ENCODE results near the gene PFN4. TPM values are rescaled to one million over a fixed set of nuclear protein-coding genes. Genes with fewer than 3 reads are reported as not detected.

Gene PFN4
- total and polyA plus RNA-seq, 2 of the 4 experiments (the other 2 are of a cell fraction): 0.36 to 0.48 TPM

DNA sequence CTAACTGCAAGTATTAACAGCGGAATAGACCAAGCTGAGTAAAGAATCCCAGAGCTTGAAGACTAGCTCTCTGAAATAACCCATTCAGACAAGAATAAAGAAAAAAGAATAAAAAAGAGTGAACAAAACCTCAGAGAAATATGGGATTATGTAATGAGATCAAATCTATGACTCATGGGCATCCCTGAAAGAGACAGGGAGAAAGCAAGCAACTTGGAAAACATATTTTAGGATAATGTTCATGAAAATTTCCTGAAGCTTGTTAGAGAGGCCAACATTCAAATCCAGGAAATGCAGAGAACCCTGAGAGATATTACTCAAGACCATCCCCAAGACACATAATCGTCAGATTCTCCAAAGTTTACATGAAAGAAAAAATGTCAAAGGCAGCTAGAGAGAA lies 17.3 kb downstream of the PFN4 start:
- H3K4me1 ChIP-seq (ENCODE audit: control insufficient read depth, insufficient read depth, low read length): no peaks in the 10 kb centered on the region
- H3K14ac ChIP-seq (replicated peaks; ENCODE audit: low read depth, low read length): no peak overlapping the region
- H3K9me3 ChIP-seq (ENCODE audit: control insufficient read depth, insufficient read depth, low read length): no peaks in the 10 kb centered on the region; the same call in 1 of the 2 replicates
- H2BK5ac ChIP-seq (ENCODE audit: low read depth, low read length, poor library complexity, severe bottlenecking): no peak overlapping the region
- H4K5ac ChIP-seq (ENCODE audit: low read depth, low read length): no peak overlapping the region
- intact Hi-C loops (cut with micrococcal nuclease): no loop called here
- no peak overlapping the region for H3K4me2 ChIP-seq (ENCODE audit: low read depth, low read length)
- H3K27me3 ChIP-seq (ENCODE audit: control insufficient read depth, insufficient read depth, low read length): no peaks in the 10 kb centered on the region
- BruUV-seq (replicated peaks): no TSS peak
- H3K36me3 ChIP-seq (ENCODE audit: control insufficient read depth, insufficient read depth, low read length): 0 out of 2 replicates have a peak, but pooled peaks cover 2% of the 10 kb centered on the region
- H2AK5ac ChIP-seq (ENCODE audit: low read depth, low read length): no peak overlapping the region
- no CpG with 5 or more reads among the region's 2 CpGs for WGBS, 2 experiments (ENCODE audit: extremely low coverage in 2 of 2, insufficient read length in 1 of 2)
- dilution Hi-C loops (cut with HindIII; ENCODE audit: low sequenced_read_pairs, unreplicated experiment): no loop called here
- in situ Hi-C loops (cut with MboI; ENCODE audit: low sequenced_read_pairs): no loop called here
- H2AK9ac ChIP-seq (replicated peaks; ENCODE audit: low read depth, low read length, poor library complexity): no peak overlapping the region
- TF ChIP-seq CHD1 (IDR thresholded peaks at IDR 0.05; ENCODE audit: low read depth, low read length) (no peak), NFE2L2 (IDR thresholded peaks at IDR 0.05; ENCODE audit: low read depth, low read length) (no peak), MAFK (IDR thresholded peaks at IDR 0.05; ENCODE audit: low read depth, low read length) (no peak)
- TF ChIP-seq, protein P1, sequence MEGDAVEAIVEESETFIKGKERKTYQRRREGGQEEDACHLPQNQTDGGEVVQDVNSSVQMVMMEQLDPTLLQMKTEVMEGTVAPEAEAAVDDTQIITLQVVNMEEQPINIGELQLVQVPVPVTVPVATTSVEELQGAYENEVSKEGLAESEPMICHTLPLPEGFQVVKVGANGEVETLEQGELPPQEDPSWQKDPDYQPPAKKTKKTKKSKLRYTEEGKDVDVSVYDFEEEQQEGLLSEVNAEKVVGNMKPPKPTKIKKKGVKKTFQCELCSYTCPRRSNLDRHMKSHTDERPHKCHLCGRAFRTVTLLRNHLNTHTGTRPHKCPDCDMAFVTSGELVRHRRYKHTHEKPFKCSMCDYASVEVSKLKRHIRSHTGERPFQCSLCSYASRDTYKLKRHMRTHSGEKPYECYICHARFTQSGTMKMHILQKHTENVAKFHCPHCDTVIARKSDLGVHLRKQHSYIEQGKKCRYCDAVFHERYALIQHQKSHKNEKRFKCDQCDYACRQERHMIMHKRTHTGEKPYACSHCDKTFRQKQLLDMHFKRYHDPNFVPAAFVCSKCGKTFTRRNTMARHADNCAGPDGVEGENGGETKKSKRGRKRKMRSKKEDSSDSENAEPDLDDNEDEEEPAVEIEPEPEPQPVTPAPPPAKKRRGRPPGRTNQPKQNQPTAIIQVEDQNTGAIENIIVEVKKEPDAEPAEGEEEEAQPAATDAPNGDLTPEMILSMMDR (conservative IDR thresholded peaks at IDR 0.05; ENCODE audit: low read depth, low read length): no peak
- no peak overlapping the region for H2BK15ac ChIP-seq (ENCODE audit: low read depth, low read length)
- CTCF ChIA-PET: no interaction called here
- H4K91ac ChIP-seq (ENCODE audit: insufficient read depth, low read depth, low read length): no peak overlapping the region
- H3K79me1 ChIP-seq (ENCODE audit: low read depth in 1 of 2, low read length in 2 of 2): no peaks in the 10 kb centered on the region
- no peak overlapping the region for H3K18ac ChIP-seq (ENCODE audit: low read depth, low read length)
- DNase-seq: no peak
- no peak overlapping the region for H2BK120ac ChIP-seq (ENCODE audit: low read depth, low read length)
- POLR2A ChIA-PET (ENCODE audit: unreplicated experiment): no interaction called here
- H2AFZ ChIP-seq (replicated peaks; ENCODE audit: low read length, poor library complexity): no peak overlapping the region
- H3K4me3 ChIP-seq (ENCODE audit: insufficient read depth, low read depth, low read length): no peak overlapping the region
- H4K8ac ChIP-seq (ENCODE audit: low read depth in 2 of 2, low read length in 2 of 2): no peak overlapping the region
- H4K20me1 ChIP-seq (ENCODE audit: insufficient read depth, low read length): no peaks in the 10 kb centered on the region
- ATAC-seq (ENCODE audit: low read depth): no peak
- H3K9me1 ChIP-seq (ENCODE audit: insufficient read depth, low read length): no peaks in the 10 kb centered on the region
- H3K23ac ChIP-seq (ENCODE audit: low read depth, low read length): no peak overlapping the region
- no peak overlapping the region for H3K27ac ChIP-seq (ENCODE audit: insufficient read depth, low read length)
- H3K9ac ChIP-seq (ENCODE audit: low read depth, low read length): no peak overlapping the region
- H3K4ac ChIP-seq (ENCODE audit: low read depth, low read length): no peak overlapping the region
- H3K56ac ChIP-seq (ENCODE audit: extremely low read depth, insufficient read depth, low read length): no peak overlapping the region
- H2BK20ac ChIP-seq (ENCODE audit: low read depth, low read length): no peak overlapping the region
